ENCODE measurements around the gene SH3GLB2. TPM values are rescaled to one million over a fixed set of nuclear protein-coding genes. Genes with fewer than 3 reads are reported as not detected.

SH3GLB2 gene
- total RNA-seq, 1 donor from 2014 or later, result 94.7 TPM

- peak; percentile 41 for DNase-seq
- no peak for ATAC-seq
- Histone ChIP-seq H3K9me3 (no peaks in the 10 kb centered on the region), H3K36me3 (peaks cover 96% of the 10 kb centered on the region), H3K4me3 (no peak overlapping the region), H3K27me3 (ENCODE audit: low read depth) (no peaks in the 10 kb centered on the region), H3K27ac (no peak overlapping the region), H3K4me1 (peaks cover 8% of the 10 kb centered on the region)
- intact Hi-C loops (cut with DNase I), result no loop called here
- TF ChIP-seq CTCF (IDR thresholded peaks at IDR 0.05), result no peak
Measured at GRCh38 chr9:129009584-129010141, 18.5 kb downstream of the SH3GLB2 start.

GRCh38 chr9:129008986-129009583, 19.0 kb downstream of the SH3GLB2 start:
- ATAC-seq, result no peak
- Histone ChIP-seq H3K27ac (no peak overlapping the region), H3K9me3 (no peaks in the 10 kb centered on the region), H3K4me3 (no peak overlapping the region), H3K4me1 (peaks cover 8% of the 10 kb centered on the region), H3K27me3 (ENCODE audit: low read depth) (no peaks in the 10 kb centered on the region), H3K36me3 (peaks cover 96% of the 10 kb centered on the region)
- intact Hi-C loops (cut with DNase I), result no loop called here
- TF ChIP-seq CTCF (IDR thresholded peaks at IDR 0.05), result no peak
- DNase-seq, result peak; percentile 38

- H3K9me3 ChIP-seq, result no peaks in the 10 kb centered on the region
- H3K36me3 ChIP-seq, result peaks cover 95% of the 10 kb centered on the region
- no peak for ATAC-seq
- intact Hi-C loops (cut with DNase I), result no loop called here
- peak; percentile 35 for DNase-seq
- H3K4me1 ChIP-seq, result peaks cover 8% of the 10 kb centered on the region
- no peak overlapping the region for H3K4me3 ChIP-seq
- H3K27me3 ChIP-seq (ENCODE audit: low read depth), result no peaks in the 10 kb centered on the region
- no peak for TF ChIP-seq CTCF (IDR thresholded peaks at IDR 0.05)
- no peak overlapping the region for H3K27ac ChIP-seq
Measured at GRCh38 chr9:129008469-129008965, 19.6 kb downstream of the SH3GLB2 start.

- intact Hi-C loops (cut with DNase I), result no loop called here
- peaks cover 95% of the 10 kb centered on the region for H3K36me3 ChIP-seq
- TF ChIP-seq CTCF (IDR thresholded peaks at IDR 0.05), result no peak
- H3K4me1 ChIP-seq, result peaks cover 8% of the 10 kb centered on the region
- H3K4me3 ChIP-seq, result no peak overlapping the region
- H3K27me3 ChIP-seq (ENCODE audit: low read depth), result no peaks in the 10 kb centered on the region
- H3K27ac ChIP-seq, result no peak overlapping the region
- no peaks in the 10 kb centered on the region for H3K9me3 ChIP-seq
- DNase-seq (peak; percentile 22), ATAC-seq (no peak)
Measured at GRCh38 chr9:129007766-129008468, 20.2 kb downstream of the SH3GLB2 start.

GRCh38 chr9:129007035-129007765, 20.9 kb downstream of the SH3GLB2 start:
- Histone ChIP-seq H3K4me1 (peaks cover 8% of the 10 kb centered on the region), H3K27ac (no peak overlapping the region), H3K4me3 (no peak overlapping the region), H3K27me3 (ENCODE audit: low read depth) (no peaks in the 10 kb centered on the region), H3K9me3 (no peaks in the 10 kb centered on the region), H3K36me3 (peaks cover 95% of the 10 kb centered on the region)
- ATAC-seq (no peak), DNase-seq (peak; percentile 24)
- TF ChIP-seq CTCF (IDR thresholded peaks at IDR 0.05), result no peak
- intact Hi-C loops (cut with DNase I), result no loop called here
